ENCODE measurements around the gene CERS4.
"Not testable (repeated sequence)": the region's sequence is repeated elsewhere in the genome, so short reads cannot be mapped to it uniquely, and the experiment has no call there.

The CERS4 gene, protein sequence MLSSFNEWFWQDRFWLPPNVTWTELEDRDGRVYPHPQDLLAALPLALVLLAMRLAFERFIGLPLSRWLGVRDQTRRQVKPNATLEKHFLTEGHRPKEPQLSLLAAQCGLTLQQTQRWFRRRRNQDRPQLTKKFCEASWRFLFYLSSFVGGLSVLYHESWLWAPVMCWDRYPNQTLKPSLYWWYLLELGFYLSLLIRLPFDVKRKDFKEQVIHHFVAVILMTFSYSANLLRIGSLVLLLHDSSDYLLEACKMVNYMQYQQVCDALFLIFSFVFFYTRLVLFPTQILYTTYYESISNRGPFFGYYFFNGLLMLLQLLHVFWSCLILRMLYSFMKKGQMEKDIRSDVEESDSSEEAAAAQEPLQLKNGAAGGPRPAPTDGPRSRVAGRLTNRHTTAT

DNA sequence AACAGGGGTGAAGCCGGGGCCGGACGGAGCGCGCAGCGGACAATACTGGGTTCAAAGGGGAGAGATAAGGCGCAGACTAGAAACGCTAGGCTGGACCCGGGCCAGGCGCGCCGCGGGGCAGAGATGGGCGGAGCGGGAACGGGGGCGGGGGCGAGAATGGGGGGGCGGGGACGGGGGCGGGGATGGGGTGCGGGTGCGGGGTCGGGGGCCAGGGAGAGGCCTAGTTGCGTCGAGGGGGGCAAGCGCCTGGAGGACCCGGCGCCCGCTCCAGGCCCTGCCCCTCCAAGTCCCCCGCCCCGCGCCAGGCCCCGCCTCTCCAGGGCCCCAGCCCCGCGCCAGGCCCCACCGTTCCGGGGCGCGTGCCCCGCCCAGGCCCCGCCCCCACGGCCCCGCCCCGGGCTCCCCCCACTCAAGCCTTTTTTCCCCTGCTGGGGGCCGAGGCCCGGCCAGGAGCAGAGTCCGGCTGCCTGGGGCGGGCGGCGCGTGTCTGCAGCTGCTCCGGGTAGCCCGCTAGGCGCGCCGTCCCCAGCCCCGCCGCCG is at the start of gene CERS4:
CERS4 (plus strand) TSS at position 449 of the 540 bp plus-strand sequence. CDS start 41,707 bp downstream, outside the sequence.
- DNase-seq (ENCODE audit: low read depth, low spot score), result peak; percentile 55

DNA sequence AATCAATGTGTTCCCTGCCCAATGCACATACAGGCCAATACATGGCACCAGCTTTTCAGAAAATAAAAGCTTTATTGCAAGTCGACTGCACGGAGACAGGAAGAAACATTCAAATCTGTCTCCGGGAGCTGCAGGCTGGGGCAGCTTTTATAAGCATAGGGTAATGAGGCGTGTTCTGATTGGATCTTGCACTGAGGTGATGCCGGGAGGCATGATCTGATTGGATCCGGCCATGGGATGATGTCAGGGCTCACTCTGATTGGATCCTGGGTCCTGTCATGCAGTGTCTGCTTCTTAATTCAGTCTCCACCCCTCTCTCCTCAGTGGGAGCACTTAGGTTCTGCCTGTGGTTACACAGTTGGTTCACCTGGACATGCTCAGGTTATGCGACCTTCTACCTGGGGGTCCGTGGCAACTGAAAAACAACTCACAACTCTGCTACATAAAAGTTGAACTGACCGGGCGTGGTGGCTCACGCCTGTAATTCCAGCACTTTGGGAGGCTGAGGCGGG is 48.0 kb upstream of the CERS4 start:
- DNase-seq (ENCODE audit: low read depth, low spot score), result no peak

DNA sequence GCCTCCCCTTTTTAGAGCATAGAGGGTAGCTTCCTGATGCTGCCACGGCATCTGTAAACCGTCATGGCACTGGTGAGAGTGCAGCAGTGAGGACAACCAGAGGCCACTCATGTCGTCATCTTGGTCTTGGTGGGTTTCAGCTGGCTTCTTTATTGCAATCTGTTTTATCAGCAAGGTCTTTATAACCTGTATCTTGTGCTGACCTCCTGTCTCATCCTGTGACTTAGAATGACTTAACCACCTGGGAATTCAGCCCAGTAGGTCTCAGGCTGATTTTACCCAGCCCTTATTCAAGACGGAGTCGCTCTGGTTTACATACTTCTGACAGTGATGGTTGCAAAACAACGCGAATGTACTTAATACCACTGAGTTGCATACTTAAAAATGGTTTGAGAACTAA is 45.4 kb upstream of the CERS4 start:
- no peak for DNase-seq (ENCODE audit: low read depth, low spot score)

DNA sequence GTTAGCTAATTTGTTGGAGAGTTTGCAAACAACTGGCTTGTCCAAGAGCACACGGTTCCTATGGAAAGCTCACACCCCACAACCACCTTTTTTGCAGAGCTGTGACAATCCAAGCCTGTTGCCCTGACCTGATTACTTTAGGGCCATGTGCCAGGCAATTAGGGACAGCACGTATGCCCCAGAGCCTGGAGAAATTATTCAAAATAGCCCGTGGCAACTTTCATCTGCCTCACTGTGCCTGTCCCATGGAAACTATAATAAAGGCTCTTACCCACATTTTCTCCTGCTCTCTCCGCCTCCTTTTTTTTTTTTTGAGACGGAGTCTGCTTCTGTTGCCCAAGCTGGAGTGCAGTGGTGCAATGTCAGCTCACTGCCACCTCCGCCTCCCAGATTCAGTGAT is 41.2 kb upstream of the CERS4 start:
- DNase-seq (ENCODE audit: low read depth, low spot score), result no peak

DNA sequence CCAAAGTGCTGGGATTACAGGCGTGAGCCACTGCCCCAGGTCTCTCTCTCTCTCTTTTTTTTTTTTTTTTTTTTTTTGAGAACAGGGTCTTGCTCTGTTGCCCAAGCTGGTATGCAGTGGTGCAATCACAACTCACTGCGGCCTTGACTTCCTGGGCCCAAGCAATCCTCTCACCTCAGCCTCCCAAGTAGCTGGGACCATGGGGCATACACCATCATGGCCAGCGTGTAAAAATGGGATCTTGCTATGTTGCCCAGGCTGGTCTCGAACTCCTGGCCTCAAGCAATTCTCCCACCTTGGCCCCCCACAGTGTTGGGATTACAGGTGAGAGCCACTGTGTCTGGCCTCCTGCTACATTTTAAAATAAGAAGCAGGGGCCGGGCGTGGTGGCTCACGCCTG is 40.6 kb upstream of the CERS4 start:
- DNase-seq (ENCODE audit: low read depth, low spot score), result no peak

DNA sequence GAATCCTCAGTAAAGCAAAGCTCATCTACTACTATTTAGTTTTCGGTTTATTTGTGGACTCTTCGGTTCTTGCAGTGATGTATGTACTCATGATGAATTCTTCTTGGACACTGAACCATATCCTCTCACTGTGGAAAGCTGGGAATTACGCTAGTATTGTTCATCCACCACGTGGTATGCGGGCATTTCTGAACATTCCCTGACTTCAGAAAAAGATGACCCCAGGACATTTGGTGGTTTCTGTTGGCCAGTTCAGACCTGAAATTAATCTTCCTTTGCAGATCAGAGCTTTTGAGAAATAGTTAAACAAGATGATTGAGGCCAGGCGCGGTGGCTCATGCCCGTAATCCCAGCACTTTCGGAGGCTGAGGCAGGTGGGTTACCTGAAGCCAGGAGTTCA is 34.5 kb upstream of the CERS4 start:
- no peak for DNase-seq (ENCODE audit: low read depth, low spot score)

DNA sequence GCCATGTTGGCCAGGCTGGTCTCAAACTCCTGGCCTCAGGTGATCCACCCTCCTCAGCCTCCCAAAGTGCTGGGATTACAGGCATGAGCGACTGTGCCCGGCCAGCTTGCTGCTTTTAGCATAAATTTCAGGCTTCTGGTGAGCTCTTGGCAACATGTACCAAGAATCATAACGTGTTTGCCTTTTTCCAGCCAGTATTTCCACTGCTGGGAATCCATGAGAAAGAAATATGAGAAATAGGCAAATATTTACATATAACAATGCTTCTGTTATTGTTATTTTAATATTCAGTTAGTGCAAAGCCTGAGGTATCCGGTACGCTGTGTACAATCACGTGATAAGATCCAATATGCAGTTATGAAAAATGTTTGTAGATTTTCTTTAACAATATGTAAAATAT is 29.2 kb upstream of the CERS4 start:
- DNase-seq (ENCODE audit: low read depth, low spot score), result no peak

DNA sequence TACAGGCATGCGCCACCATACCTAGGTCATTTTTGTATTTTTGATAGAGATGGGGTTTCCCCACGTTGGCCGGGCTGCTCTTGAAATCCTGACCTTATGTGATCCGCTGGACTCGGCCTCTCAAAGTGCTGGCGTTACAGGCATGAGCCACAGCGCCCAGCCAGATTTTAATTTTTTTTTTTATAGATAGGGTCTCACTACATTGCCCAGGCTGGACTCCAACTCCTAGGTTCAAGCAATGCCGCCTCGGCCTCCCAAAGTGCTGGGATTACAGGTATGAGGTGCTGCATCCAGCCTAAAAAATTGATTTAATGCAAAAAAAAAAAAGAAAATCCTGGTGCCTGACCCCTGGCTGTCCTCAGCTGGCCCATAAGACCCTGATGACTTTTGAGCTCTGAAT is 24.9 kb upstream of the CERS4 start:
- DNase-seq (ENCODE audit: low read depth, low spot score), result no peak

DNA sequence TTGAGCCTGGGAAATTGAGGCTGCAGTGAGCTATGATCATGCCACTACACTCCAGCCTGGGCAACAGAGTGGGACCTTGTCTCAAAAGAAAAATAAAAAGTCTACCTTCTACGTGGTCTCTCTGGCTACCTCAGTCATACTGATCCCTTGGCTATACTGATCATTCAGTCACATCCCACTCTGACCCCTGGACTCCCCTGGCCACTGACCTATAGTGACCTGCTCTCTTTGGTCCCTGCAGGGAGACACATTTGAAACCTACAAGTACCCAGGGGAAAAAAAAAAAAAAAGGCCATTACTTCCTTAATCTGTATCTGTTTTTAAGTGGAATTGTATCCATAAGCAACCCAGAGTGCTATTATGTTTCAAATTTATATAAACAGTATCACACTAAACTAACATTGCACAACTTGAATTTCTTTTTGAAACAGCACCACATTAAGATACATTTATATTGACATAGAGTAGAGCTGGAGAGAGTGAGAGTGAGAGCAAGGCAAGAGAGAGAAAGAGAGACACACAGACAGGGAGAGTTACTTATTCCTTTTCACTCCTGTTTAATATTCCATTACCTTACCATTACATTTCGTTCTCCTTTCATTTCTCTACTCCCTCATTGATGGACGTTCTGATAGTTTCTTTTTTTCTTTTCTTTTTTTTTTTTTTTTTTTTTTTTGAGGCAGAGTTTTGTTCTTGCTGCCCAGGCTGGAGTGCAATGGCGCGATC is 23.7 kb upstream of the CERS4 start:
- no peak for DNase-seq (ENCODE audit: low read depth, low spot score)

DNA sequence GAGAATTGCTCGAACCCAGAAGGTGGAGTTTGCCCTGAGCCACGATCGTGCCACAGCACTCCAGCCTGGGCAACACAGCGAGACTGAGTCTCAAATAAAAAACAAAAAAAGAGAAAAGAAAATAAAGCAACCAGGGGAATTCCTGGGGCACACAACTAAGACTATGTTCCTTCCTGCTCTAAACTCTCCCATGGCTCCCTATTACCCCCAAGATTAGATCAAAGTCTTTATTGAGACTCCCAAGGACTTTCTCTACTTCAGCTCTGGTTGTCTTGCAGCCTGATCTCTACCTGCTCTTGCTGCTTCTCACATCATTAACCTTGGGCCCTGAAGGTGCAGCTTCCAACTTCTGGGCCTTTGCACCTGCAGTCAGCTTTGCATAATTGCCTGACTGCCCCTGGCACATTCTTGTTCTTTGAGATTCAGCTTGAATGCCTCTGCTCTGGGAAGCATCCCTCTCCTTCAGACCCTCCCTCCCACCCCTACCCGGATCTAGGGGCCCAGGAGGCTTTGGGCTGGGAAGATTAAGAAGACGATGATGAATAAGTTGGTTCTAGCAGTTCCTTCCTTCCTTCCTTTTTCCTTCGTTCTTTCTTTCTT is 16.8 kb upstream of the CERS4 start:
- no peak for DNase-seq (ENCODE audit: low read depth, low spot score)

DNA sequence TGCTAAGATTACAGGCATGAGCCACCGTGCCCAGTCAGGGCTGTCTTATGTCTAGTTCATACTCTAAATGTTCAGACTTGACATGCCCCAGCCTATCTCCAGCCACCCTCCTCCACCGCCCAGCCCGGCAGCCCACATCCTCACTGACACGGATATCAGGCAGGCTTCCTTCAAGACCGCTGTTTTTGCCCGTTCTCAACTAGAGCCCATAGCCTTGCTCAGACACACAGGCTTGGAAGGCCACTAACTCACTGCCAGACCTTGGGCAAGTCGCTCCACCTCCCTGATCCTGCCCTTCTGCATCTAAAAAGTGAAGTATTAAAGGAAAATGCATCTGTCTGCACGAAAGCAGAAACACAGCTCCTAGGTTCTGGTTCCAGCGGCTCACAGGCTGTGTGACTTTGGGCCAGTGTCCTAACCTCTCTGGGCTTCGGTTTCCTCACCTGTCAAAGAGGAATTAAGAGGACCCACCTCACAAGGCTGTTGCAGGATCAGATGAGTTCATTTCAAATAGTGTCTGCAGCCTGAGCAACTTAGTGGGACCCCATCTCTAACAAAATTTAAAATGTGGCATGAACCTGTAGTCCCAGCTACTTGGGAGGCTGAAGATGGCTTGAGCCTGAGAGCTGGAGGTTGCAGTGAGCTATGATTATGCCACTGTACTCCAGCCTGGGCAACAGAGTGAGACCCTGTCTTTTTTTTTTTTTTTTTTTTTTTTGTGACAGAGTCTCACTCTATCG is 14.5 kb upstream of the CERS4 start:
- no peak for DNase-seq (ENCODE audit: low read depth, low spot score)

DNA sequence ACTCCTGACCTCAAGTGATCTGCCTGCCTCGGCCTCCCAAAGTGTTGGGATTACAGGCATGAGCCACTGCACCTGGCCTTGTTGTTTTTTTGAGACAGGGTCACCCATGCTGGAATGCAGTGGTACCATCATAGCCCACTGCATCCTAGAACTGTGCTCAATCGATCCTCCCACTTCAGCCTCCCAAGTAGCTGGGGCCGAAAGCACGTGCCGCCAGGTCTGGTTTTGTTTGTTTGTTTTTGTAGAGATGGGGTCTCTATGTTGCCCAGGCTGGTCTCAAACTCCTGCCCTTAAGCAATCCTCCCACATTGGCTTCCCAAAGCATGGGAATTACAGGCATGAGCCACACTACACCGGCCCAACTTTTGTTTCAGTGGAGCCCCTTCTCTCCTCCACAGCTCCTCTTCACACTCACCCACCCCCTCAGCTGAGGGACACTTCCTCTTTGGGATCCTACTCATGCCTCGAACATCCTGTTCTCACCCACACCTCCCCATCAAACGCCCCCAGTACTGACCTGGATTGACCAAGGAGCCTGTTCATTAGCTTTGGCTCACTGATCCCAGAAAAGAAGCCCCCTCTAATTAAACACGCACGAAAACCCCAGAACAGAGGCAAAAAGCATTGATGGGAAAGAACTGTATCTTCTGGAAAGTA is 12.8 kb upstream of the CERS4 start:
- no peak for DNase-seq (ENCODE audit: low read depth, low spot score)

DNA sequence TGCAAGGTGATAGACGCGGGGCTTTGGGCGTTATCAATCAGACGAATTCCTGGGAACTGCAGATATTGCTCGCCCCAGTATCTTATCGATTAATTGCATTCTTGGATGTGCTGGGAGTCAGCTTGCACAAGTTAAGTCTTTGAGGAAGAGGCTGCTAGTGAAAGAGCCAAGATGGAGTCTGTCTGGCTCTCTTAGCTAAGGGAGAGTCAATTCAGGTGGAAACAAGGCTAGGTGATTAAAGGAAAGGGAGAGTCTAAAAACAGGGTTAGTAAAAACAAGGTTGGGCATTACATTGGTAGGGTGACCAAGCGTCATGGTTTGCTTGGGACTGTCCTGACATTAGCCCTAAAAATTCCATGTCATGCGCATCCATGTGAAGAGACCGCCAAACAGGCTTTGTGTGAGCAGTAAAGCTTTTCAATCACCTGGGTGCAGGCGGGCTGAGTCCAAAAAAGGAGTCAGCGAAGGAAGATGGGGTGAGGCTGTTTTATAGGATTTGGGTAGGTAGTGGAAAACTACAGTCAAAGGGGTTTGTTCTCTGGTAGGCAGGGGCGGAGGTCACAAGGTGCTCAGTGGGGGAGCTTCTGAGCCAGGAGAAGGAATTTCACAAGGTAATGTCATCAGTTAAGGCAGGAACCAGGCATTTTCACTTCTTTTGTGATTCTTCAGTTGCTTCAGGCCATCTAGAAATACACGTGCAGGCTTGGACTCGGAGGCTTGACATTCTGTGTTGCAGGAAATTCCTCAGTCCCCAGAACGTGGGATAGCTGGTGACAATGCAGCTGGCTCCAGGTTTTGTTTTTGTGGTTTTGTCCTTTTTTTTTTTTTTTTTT is 5.7 kb upstream of the CERS4 start:
- not testable (repeated sequence) for DNase-seq (ENCODE audit: low read depth, low spot score)

DNA sequence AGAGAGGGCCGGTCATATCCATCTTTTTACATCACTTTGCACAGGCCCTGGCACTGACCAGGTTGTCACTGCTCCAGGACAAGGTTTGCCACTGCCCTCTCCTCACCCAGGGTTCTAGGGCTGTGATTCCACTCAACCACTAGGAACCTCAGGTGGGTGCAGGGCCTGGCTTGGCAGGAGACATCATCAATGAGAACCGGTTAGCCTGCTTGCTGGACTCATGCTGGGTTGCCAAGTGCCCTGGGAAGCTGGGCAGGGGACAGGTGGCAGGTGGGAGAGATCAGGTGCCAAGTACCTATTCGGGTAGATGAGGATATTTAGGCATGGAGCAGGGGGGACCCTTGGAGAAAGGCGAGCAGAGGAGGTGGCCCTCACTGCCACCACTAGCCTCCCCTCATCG is 4.2 kb upstream of the CERS4 start:
- DNase-seq (ENCODE audit: low read depth, low spot score), result no peak

DNA sequence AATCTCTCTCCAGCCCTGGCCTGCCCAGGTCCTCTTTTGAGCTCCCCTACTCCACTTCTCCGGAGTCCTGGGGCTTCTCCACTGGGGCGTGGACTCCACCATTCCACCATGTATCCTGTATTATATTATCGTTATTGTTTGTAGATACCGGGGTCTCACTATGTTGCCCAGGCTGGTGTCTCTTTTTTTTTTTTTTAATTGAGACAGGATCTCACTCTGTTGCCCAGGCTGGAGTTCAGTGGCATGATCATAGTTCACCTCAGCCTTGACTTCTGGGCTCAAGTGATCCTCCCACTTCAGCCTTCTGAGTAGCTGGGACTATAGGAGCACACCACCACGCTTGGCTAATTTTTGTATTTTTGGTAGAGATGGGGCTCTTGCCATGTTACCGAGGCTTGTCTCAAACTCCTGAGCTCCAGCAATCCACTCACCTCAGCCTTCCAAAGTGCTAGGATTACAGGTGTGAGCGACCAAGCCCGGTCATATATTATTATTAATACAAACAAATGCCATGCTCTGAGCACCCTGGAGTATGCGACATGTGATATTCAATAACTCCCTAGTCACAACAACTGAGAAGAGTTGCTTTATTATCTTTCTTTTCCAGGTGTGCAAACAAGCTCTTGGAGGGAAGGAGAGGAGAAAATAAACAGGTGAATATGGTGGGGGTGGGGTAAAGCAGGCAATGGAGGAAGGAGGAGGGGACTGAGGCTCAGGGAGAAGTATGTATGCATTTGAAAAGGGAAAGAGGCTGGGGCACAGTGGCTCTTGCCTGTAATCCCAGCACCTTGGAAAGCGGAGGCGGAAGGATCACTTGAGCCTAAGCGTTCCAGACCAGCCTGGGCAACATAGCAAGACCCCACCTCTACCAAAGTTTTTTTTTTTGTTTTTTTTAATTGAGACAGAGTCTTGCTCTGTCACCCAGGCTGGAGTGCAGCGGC is 2.8 kb upstream of the CERS4 start:
- DNase-seq (ENCODE audit: low read depth, low spot score), result no peak

DNA sequence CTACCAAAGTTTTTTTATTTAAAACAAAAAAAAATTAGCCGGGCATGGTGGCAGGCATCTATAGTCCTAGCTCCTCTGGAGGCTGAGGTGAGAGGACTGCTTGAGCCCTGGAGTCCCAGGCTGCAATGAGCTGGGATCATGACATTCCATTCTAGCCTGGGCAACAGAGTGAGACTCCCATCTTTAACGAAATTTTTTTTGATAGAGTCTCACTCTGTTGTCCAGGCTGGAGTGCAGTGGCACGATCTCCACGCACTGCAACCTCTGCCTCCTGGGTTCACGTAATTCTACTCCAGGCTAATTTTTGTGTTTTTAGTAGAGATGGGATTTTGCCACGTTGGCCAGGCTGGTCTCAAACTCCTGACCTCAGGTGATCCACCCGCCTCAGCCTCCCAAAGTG is 1.8 kb upstream of the CERS4 start:
- DNase-seq (ENCODE audit: low read depth, low spot score), result not testable (repeated sequence)

DNA sequence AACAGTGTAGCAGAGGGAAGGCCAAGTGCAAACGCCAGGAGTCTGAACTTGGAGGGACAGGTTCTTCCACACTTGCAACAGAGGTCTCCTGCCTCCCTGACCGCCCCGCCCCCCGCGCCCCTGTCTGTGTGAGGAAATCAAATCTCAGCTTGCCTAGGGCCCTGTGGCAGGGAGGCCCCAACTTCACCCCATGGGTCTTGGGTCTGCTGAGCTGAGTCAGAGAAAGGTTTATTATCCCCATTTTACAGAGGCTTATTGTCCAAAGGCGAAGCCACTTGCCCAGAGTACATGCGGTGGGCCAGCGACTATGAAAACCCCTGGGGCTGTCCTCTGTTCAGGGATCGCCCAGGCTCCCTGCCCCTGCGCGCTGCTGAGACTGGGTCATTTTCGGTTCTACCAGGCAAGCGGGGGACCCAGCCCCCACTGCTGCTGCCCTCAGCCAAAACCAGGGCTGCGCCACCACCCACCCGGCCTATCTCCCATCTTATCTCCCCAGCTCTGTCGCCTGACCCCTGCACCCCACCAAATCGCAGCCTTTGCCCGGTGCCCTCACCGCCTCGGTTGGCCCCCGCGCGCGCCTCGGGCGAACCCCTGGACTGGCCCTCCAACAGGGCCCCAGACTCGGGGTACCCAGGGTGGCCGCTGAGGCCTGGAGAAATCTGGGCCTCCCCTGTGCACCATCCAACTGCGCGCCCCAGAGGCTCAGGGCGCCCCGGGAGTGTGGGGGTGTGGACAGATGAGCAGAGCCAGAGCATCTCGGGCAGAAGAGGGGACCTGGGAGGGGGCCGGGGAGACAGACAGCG is 850 bp upstream of the CERS4 start:
- DNase-seq (ENCODE audit: low read depth, low spot score), result no peak

Data from activated naive CD8-positive, alpha-beta T cell treated with anti-CD3 and anti-CD28 coated beads, Interleukin-2, amount 50 U/mL, for 16 hours (primary cell).